ENCODE data around the gene POLR2E.

- TF ChIP-seq CTCF (IDR thresholded peaks at IDR 0.05), result no peak
- TF ChIP-seq POLR2A (IDR thresholded peaks at IDR 0.05), result no peak
Observed at GRCh38 chr19:1125601-1126467, 30.7 kb upstream of the POLR2E start.
